Nephron (organoid): Measurements from ENCODE around the gene METRNL.
A peak's percentile ranks its signal among the peaks of the same experiment; 100 is the strongest.

Experiments
- H3K27ac Mint-ChIP-seq, 3 experiments: 2 replicates each; pipeline ENCODE4 v1.8.0; 2020; ENCODE audit warnings: mixed read lengths in 3 of 3, mild to moderate bottlenecking in 2 of 3, moderate library complexity in 1 of 3
- H3K27me3 Mint-ChIP-seq: 2 replicates; pipeline ENCODE4 v1.8.0; 2021; ENCODE audit warnings: low read depth, mild to moderate bottlenecking, moderate library complexity, mixed read lengths
- H3K36me3 Mint-ChIP-seq: 2 replicates; pipeline ENCODE4 v1.8.0; 2020; ENCODE audit warnings: low read depth, mixed read lengths
- H3K4me1 Mint-ChIP-seq: 2 replicates; pipeline ENCODE4 v1.8.0; 2020; ENCODE audit warnings: mixed read lengths
- H3K4me3 Mint-ChIP-seq, 3 experiments: 2 replicates each; pipeline ENCODE4 v1.8.0; 2020; ENCODE audit warnings: mild to moderate bottlenecking in 3 of 3, mixed read lengths in 3 of 3, moderate library complexity in 2 of 3
- H3K9me3 Mint-ChIP-seq: 2 replicates; pipeline ENCODE4 v1.8.0; 2020; ENCODE audit warnings: mixed read lengths
- CTCF ChIP-seq, 3 experiments: fragments of 200-600 bp; sonication (generic); IDR thresholded peaks; one replicate each; pipeline ENCODE4 v1.5.0; 2021; ENCODE audit warnings: antibody characterized with exemption in 3 of 3; ENCODE audit not compliant: unreplicated experiment in 3 of 3

METRNL gene

GRCh38 chr17:83071966-83072562 is 7.3 kb upstream of the METRNL start:
- Mint-ChIP-seq H3K9me3 (no peaks in the 10 kb centered on the region), H3K36me3 (no peaks in the 10 kb centered on the region), H3K27me3 (peaks cover 32% of the 10 kb centered on the region), H3K4me1 (peaks cover 10% of the 10 kb centered on the region), H3K27ac (no peak overlapping the region), H3K4me3 (no peak overlapping the region)
- no peak for TF ChIP-seq CTCF (IDR thresholded peaks at IDR 0.05; ENCODE audit: unreplicated experiment in 3 of 3)

GRCh38 chr17:83072600-83073358 is 6.6 kb upstream of the METRNL start:
- Mint-ChIP-seq H3K27ac (no peak overlapping the region), H3K4me3 (no peak overlapping the region), H3K36me3 (no peaks in the 10 kb centered on the region), H3K27me3 (peaks cover 39% of the 10 kb centered on the region), H3K9me3 (no peaks in the 10 kb centered on the region), H3K4me1 (peaks cover 10% of the 10 kb centered on the region)
- TF ChIP-seq CTCF (IDR thresholded peaks at IDR 0.05; ENCODE audit: unreplicated experiment in 3 of 3) = no peak

GRCh38 chr17:83073389-83074063 is 5.9 kb upstream of the METRNL start:
- Mint-ChIP-seq H3K27ac (no peak overlapping the region), H3K36me3 (no peaks in the 10 kb centered on the region), H3K27me3 (peaks cover 44% of the 10 kb centered on the region), H3K9me3 (no peaks in the 10 kb centered on the region), H3K4me3 (no peak overlapping the region), H3K4me1 (peaks cover 10% of the 10 kb centered on the region)
- no peak for TF ChIP-seq CTCF (IDR thresholded peaks at IDR 0.05; ENCODE audit: unreplicated experiment in 3 of 3)

GRCh38 chr17:83074486-83075223 is 4.8 kb upstream of the METRNL start:
- TF ChIP-seq CTCF (IDR thresholded peaks at IDR 0.05; ENCODE audit: unreplicated experiment in 3 of 3) = no peak
- Mint-ChIP-seq H3K4me1 (peaks cover 7% of the 10 kb centered on the region), H3K27ac (no peak overlapping the region), H3K27me3 (peaks cover 41% of the 10 kb centered on the region), H3K9me3 (no peaks in the 10 kb centered on the region), H3K36me3 (no peaks in the 10 kb centered on the region), H3K4me3 (no peak overlapping the region)

DNA sequence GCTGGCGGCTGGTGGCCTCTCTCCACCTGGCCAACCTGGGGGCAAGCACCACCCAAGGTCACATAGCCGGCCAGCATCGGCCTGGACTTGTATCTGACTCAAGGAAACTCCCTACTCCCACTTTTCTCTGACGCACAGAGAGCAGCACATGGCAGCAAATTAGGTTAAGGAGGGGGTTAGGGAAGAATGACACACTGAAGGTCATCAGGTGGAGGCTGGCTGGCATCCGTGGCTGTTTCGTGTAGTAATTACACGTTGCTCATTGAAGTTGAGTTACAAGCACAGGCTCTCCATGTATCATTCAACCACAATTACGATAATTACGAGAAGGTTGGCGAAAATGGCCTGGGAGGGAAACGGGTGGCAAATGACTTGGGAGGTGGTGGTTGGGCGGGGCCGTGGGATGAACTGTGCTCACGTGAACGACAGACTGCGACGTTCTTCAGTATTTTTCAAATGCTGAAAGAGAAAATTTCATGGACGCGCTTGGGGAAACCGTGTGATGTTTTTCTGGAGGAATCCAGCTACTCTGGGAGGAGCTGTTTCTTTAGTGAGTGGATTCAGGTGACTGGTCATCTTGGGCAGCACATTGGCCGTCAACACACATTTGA is 4.0 kb upstream of the METRNL start:
- H3K4me1 Mint-ChIP-seq = peaks cover 6% of the 10 kb centered on the region
- no peaks in the 10 kb centered on the region for H3K9me3 Mint-ChIP-seq
- H3K36me3 Mint-ChIP-seq = no peaks in the 10 kb centered on the region
- H3K27ac Mint-ChIP-seq = peak overlapping the region in 2 of 3 experiments; percentile 13 to 69
- peaks cover 39% of the 10 kb centered on the region for H3K27me3 Mint-ChIP-seq
- peak overlapping the region; percentile 41 to 66 (median 43) for H3K4me3 Mint-ChIP-seq
- no peak for TF ChIP-seq CTCF (IDR thresholded peaks at IDR 0.05; ENCODE audit: unreplicated experiment in 3 of 3)
